Thoracic aorta (tissue), 2 donors: ENCODE measurements around the gene MUC4. TPM values are rescaled to one million over a fixed set of nuclear protein-coding genes. Genes with fewer than 3 reads are reported as not detected.
"Not testable (repeated sequence)": the region's sequence is repeated elsewhere in the genome, so short reads cannot be mapped to it uniquely, and the experiment has no call there.

Experiments
- ATAC-seq: fragments of 150-250 bp; one replicate; pipeline ENCODE4 v1.8.0; 2017; ENCODE audit warnings: low read depth; ENCODE audit not compliant: insufficient number of reproducible peaks, low FRiP score
- DNase-seq: peaks from one replicate; pipeline ENCODE4 v3.0.0-alpha.2; 2020; ENCODE audit warnings: low spot score
- H3K27ac ChIP-seq, 2 donors: fragments of 200-600 bp; sonication (generic); 1 replicate in 1 of 2; 2 replicates in 1 of 2; pipeline ENCODE4 v1.5.1; 2016; ENCODE audit warnings: mild to moderate bottlenecking in 2 of 2, moderate library complexity in 2 of 2
- H3K27me3 ChIP-seq: fragments of 200-600 bp; sonication (generic); replicated peaks from 2 replicates; pipeline ENCODE4 v1.6.0; 2016; ENCODE audit warnings: mild to moderate bottlenecking; ENCODE audit not compliant: insufficient read depth
- H3K36me3 ChIP-seq: fragments of 200-600 bp; sonication (generic); one replicate; pipeline ENCODE4 v1.5.1; 2016
- H3K4me1 ChIP-seq, 2 donors: fragments of 200-600 bp; sonication (generic); 1 replicate in 1 of 2; 2 replicates in 1 of 2; pipeline versions ENCODE4 v1.5.1 to v1.6.0; 2016; ENCODE audit warnings: low read depth in 2 of 2, mild to moderate bottlenecking in 1 of 2; ENCODE audit not compliant: control insufficient read depth in 1 of 2
- H3K4me3 ChIP-seq: fragments of 200-600 bp; sonication (generic); 2 replicates; pipeline ENCODE4 v1.5.1; 2016; ENCODE audit warnings: mild to moderate bottlenecking
- H3K9me3 ChIP-seq: fragments of 200-600 bp; sonication (generic); 2 replicates; pipeline ENCODE4 v1.5.1; 2016
- total RNA-seq, 2 donors: library from RNA; depleted of rRNA; stranded (reverse); fragments of >200 nt; gene quantifications; one replicate each; pipeline versions ENCODE4 v1.1.0 to v1.2.3, GENCODE V29; 2016
- TF ChIP-seq, protein P1 (sequence below): fragments of 200-600 bp; sonication (generic); IDR thresholded peaks from one replicate; pipeline ENCODE4 v1.5.1; 2019; ENCODE audit warnings: antibody characterized with exemption

Gene MUC4
- total RNA-seq, 2 donors from 2014 or later = not detected

DNA sequence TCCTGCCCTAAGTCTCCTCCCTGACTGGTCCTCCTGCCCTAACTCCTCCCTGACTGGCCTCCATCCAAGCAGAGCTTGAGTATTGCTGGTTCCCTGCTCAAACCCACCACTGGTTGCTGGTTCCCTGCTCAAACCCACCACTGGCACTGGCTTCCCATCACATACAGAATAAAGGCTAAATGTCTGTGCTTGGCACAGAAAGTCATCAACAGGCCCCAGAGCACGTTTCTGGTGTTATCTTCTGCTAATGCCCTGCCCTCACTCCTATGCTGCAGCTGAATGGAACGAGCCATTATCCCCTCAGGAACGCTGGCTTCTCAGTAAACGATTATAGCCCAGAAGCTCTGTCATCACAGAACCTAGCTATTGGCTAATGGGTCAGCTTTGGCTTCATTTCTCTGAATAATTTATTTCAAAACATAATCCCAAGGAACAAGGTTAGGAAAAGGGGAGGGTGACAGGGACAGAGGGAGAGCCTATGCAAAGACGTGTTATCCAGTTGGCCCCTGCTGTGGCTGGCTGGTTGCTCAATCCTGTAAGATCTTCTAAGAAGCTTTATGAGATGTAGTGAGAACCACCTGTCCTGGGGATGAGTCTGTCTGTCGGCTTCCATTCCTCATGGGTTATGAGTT is 97.2 kb downstream of the MUC4 start:
- ATAC-seq = no peak
- Histone ChIP-seq H3K27me3 (no peaks in the 10 kb centered on the region), H3K27ac (no peak overlapping the region), H3K4me1 (no peaks in the 10 kb centered on the region), H3K9me3 (no peaks in the 10 kb centered on the region), H3K4me3 (no peak overlapping the region), H3K36me3 (peaks cover 36% of the 10 kb centered on the region)
- TF ChIP-seq, protein P1, sequence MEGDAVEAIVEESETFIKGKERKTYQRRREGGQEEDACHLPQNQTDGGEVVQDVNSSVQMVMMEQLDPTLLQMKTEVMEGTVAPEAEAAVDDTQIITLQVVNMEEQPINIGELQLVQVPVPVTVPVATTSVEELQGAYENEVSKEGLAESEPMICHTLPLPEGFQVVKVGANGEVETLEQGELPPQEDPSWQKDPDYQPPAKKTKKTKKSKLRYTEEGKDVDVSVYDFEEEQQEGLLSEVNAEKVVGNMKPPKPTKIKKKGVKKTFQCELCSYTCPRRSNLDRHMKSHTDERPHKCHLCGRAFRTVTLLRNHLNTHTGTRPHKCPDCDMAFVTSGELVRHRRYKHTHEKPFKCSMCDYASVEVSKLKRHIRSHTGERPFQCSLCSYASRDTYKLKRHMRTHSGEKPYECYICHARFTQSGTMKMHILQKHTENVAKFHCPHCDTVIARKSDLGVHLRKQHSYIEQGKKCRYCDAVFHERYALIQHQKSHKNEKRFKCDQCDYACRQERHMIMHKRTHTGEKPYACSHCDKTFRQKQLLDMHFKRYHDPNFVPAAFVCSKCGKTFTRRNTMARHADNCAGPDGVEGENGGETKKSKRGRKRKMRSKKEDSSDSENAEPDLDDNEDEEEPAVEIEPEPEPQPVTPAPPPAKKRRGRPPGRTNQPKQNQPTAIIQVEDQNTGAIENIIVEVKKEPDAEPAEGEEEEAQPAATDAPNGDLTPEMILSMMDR = no peak
- DNase-seq = no peak

DNA sequence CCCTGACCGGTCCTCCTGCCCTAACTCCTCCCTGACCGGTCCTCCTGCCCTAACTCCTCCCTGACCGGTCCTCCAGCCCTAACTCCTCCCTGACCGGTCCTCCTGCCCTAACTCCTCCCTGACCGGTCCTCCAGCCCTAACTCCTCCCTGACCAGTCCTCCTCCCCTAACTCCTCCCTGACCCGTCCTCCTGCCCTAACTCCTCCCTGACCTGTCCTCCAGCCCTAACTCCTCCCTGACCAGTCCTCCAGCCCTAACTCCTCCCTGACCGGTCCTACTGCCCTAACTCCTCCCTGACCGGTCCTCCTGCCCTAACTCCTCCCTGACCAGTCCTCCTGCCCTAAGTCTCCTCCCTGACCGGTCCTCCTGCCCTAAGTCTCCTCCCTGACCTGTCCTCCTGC is 98.6 kb downstream of the MUC4 start:
- H3K27ac ChIP-seq, DNase-seq, H3K9me3 ChIP-seq, H3K4me3 ChIP-seq, H3K27me3 ChIP-seq, H3K4me1 ChIP-seq, ATAC-seq: not testable (repeated sequence)
- H3K36me3 ChIP-seq = peaks cover 49% of the 10 kb centered on the region

DNA sequence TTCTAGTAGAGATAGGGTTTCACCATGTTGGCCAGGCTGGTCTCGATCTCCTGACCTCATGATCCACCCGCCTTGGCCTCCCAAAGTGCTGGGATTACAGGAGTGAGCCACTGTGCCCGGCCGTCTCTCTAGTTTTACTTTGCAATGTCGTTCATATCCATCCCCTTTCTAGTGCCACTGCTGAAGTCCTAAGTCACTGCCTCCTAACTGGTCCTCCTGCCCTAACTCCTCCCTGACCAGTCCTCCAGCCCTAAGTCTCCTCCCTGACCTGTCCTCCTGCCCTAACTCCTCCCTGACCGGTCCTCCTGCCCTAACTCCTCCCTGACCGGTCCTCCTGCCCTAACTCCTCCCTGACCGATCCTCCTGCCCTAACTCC is 99.2 kb downstream of the MUC4 start:
- ATAC-seq = not testable (repeated sequence)
- peaks cover 51% of the 10 kb centered on the region for H3K36me3 ChIP-seq

DNA sequence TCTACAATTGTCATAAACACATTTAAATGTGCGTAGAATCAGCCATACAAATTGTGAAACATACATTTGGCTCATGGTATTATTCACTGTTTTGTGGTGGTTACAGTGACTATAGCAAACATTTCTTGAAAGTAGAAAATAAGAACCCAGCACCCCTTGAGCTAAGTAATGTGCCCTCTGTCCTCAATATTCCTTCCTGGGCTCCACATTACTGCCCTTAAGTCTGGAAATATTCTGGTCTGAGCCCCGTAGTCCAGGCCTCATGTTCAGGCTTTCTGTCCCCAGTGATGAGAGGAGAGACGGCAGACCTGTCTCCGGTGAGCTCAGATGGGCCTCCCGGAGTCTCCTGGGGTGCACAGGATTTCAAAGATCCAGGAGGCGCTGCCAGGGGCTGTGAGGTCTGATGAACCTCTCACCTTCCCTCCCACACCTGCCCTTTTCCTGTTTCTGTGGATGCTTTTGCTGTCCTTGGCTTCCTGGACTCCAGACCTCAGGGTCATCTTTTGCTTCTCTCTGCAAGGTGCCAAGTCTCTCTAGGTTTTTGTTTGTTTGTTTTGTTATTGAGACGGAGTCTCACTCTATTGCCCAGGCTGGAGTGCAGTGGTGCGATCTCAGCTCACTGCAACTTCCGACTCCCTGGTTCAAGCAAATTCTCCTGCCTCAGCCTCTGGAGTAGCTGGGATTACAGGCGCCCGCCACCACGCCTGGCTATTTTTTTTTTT is 99.8 kb downstream of the MUC4 start:
- no peak overlapping the region for H3K4me3 ChIP-seq
- no peaks in the 10 kb centered on the region for H3K4me1 ChIP-seq
- no peak overlapping the region for H3K27ac ChIP-seq
- TF ChIP-seq, protein P1 = no peak
- H3K27me3 ChIP-seq = no peaks in the 10 kb centered on the region
- H3K36me3 ChIP-seq = peaks cover 51% of the 10 kb centered on the region
- no peak for ATAC-seq
- no peak for DNase-seq
- H3K9me3 ChIP-seq = no peaks in the 10 kb centered on the region

More for the DNA sequence above, 99.2 kb downstream of the MUC4 start:
- DNase-seq, H3K27ac ChIP-seq, H3K4me3 ChIP-seq, H3K4me1 ChIP-seq, H3K27me3 ChIP-seq, H3K9me3 ChIP-seq: not testable (repeated sequence)

DNA sequence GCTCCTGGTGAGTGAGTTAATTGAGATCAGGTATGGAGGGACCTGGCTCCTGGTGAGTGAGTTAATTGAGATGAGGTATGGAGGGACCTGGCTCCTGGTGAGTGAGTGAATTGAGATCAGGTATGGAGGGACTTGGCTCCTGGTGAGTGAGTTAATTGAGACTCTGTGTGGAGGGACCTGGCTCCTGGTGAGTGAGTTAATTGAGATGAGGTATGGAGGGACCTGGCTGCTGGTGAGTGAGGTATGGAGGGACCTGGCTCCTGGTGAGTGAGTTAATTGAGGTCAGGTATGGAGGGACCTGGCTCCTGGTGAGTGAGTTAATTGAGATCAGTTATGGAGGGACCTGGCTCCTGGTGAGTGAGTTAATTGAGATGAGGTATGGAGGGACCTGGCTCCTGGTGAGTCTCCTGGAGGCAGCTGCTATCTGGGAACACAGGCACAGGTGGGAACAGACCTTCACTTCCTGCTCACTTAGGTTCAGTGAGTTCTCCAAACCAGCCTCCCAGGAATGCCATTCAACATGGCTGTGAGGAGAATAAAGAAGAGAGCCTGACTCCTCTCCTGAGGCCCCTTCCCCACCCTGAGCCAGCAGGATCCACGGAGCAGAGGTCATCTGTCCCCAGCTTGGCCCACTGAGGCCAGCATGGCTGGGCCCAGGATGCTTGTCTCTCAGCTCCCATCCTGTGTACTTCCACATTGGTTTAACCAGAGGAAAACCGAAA is 100.5 kb downstream of the MUC4 start:
- peaks cover 51% of the 10 kb centered on the region for H3K36me3 ChIP-seq
- H3K9me3 ChIP-seq, DNase-seq, H3K4me1 ChIP-seq, H3K4me3 ChIP-seq, H3K27ac ChIP-seq, H3K27me3 ChIP-seq, ATAC-seq: not testable (repeated sequence)

DNA sequence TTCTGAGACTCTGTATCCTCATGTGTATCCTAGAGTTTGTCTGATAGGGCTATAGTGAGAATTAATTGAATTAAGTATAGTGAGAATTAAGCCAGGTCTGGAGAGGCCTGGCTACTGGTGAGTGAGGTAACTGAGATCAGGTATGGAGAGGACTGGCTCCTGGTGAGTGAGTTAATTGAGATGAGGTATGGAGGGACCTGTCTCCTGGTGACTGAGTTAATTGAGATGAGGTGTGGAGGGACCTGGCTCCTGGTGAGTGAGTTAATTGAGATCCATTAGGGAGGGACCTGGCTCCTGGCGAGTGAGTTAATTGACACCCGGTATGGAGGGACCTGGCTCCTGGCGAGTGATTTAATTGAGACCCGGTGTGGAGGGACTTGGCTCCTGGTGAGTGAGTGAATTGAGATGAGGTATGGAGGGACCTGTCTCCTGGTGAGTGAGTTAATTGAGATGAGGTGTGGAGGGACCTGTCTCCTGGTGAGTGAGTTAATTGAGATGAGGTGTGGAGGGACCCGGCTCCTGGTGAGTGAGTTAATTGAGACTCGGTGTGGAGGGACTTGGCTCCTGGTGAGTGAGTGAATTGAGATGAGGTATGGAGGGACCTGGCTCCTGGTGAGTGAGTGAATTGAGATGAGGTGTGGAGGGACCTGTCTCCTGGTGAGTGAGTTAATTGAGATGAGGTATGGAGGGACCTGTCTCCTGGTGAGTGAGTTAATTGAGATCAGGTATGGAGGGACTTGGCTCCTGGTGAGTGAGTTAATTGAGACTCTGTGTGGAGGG is 101.4 kb downstream of the MUC4 start:
- H3K36me3 ChIP-seq = peaks cover 44% of the 10 kb centered on the region
- ATAC-seq = not testable (repeated sequence)

More for the DNA sequence above, 101.4 kb downstream of the MUC4 start:
- not testable (repeated sequence) for DNase-seq, H3K9me3 ChIP-seq, H3K4me3 ChIP-seq, H3K4me1 ChIP-seq, H3K27me3 ChIP-seq, H3K27ac ChIP-seq
